ENCODE measurements around the gene SLC66A2. TPM values are rescaled to one million over a fixed set of nuclear protein-coding genes. Genes with fewer than 3 reads are reported as not detected.

SLC66A2 gene
- total and polyA plus RNA-seq, 9 donors = 2.1 to 31.1 (median 27.0) TPM

DNA sequence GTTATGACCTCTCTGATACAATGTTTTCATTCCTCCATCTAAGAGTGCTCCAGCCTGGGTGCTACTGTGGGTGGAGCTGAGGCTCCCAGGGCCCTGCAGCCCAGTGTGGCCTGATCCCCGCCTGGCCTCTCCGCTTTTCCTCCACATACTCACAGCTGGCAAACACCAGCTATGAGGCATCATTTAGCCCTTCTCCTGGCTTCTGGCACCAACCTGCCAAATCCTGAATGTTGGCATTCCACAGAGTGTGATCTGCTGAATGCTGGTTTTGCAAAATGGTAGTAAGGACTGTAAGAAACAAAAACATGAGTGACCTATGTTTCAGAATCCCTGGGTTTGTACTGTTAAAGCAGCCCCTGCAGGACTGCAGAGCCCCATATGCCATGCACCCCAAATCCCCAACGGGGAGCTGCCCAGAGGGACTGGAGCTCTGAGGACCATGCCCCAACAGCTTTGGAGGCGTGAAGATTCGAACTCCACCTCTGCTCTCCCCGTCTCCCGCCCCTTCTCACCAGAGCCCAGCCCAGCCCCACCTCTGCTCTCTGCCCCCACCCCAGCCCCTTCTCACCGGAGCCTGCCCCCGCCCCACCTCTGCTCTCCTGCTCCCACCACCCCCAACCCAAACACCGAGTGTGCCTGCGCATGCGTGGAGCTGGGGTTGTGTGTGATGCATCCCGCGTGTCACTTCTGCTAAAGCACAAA lies 4.2 kb downstream of the SLC66A2 start:
- Histone ChIP-seq H3K4me3 (no peak overlapping the region), H3K27ac (no peak overlapping the region), H3K9me3 (no peaks in the 10 kb centered on the region), H3K4me1 (ENCODE audit: insufficient read depth) (peaks cover 24% of the 10 kb centered on the region), H3K27me3 (no peaks in the 10 kb centered on the region), H3K36me3 (no peaks in the 10 kb centered on the region)
- intact Hi-C loops (cut with DNase I) = no loop called here
- TF ChIP-seq, protein P1, sequence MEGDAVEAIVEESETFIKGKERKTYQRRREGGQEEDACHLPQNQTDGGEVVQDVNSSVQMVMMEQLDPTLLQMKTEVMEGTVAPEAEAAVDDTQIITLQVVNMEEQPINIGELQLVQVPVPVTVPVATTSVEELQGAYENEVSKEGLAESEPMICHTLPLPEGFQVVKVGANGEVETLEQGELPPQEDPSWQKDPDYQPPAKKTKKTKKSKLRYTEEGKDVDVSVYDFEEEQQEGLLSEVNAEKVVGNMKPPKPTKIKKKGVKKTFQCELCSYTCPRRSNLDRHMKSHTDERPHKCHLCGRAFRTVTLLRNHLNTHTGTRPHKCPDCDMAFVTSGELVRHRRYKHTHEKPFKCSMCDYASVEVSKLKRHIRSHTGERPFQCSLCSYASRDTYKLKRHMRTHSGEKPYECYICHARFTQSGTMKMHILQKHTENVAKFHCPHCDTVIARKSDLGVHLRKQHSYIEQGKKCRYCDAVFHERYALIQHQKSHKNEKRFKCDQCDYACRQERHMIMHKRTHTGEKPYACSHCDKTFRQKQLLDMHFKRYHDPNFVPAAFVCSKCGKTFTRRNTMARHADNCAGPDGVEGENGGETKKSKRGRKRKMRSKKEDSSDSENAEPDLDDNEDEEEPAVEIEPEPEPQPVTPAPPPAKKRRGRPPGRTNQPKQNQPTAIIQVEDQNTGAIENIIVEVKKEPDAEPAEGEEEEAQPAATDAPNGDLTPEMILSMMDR (IDR thresholded peaks at IDR 0.05) = no peak
- TF ChIP-seq EP300 (IDR thresholded peaks at IDR 0.05) (no peak), POLR2A (IDR thresholded peaks at IDR 0.05) (no peak)
- peak in 3 of 5 donors; percentile 5 to 29 (median 8) for DNase-seq
- WGBS, 3 donors = 87 to 90% (median 90%) methylated on average over 13 to 14 of the region's 14 CpGs

DNA sequence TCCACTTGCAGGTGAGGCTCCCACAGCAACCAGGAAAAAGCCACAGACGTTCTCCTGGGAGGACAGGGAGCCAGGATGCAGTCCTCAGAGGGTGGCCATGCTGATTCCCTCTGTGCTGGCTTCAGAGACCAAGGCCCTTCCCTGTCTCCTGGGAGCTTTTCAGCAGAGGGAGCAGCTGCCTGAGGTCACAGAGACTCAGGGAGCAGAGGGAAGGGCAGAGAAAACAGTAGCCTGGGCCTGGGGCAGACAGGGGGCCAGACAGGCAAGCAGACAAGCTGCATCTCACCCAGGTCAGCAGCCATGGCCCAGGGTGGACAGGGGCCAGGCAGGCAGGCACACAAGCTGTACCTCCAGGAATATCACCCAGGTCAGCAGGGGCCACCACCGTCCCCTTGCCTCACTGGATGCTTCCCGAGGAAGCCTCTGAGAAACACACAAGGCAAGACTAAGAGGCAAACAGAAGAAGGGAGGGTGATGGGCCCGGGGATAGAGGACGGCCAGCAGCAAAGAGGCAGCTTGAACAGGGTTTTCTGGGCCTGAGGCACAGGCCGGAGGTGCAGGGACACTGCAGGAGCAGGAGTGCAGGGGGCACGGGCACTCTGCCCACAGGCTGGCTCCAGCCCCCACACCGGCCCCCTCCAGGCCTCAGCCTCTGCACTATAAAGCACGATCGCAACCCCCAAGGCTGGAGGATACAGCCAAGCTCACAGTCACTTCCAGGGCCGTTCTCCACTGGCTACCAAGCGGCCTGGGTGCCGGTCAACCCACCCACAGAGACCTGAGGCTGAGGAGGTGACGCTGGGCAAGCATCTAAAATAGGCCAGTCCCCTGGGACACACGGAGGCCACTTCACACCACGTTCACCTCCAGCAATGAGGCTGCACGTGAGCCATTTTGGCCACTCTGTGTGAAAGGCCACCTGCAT lies 6.1 kb downstream of the SLC66A2 start:
- H3K4me1 ChIP-seq (ENCODE audit: insufficient read depth) = peaks cover 19% of the 10 kb centered on the region
- intact Hi-C loops (cut with DNase I) = no loop called here
- H3K27me3 ChIP-seq = no peaks in the 10 kb centered on the region
- no peak overlapping the region for H3K27ac ChIP-seq
- peak in 3 of 5 donors; percentile 8 to 32 (median 18) for DNase-seq
- H3K4me3 ChIP-seq = no peak overlapping the region
- no peaks in the 10 kb centered on the region for H3K36me3 ChIP-seq
- no peaks in the 10 kb centered on the region for H3K9me3 ChIP-seq
- TF ChIP-seq EP300 (IDR thresholded peaks at IDR 0.05) (no peak), POLR2A (IDR thresholded peaks at IDR 0.05) (no peak)
- TF ChIP-seq, protein P1 (IDR thresholded peaks at IDR 0.05) = no peak
- 77 to 82% (median 78%) methylated on average over 17 of the region's 17 CpGs for WGBS, 3 donors

DNA sequence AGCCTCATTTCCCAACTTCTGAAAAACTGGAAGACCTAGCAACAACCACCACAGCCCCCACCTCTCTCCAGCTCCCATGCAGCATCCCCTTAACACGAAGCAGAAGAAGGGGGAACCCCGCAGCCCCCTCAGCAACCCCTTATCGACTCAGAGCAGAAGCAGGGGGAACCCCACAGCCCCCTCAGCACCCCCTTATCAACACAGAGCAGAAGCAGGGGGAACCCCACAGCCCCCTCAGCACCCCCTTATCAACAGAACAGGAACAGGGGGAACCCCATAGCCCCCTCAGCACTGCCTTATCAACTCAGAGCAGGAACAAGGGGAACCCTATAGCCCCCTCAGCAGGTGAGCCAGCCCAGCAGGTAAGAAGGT lies 6.7 kb downstream of the SLC66A2 start:
- WGBS, 3 donors = 31 to 58% (median 42%) methylated on average over 2 to 3 of the region's 3 CpGs
- intact Hi-C loops (cut with DNase I) = no loop called here
- no peaks in the 10 kb centered on the region for H3K27me3 ChIP-seq
- TF ChIP-seq POLR2A (IDR thresholded peaks at IDR 0.05) = no peak
- no peak for TF ChIP-seq EP300 (IDR thresholded peaks at IDR 0.05)
- TF ChIP-seq, protein P1 (IDR thresholded peaks at IDR 0.05) = no peak
- H3K27ac ChIP-seq = no peak overlapping the region
- H3K4me1 ChIP-seq (ENCODE audit: insufficient read depth) = peaks cover 15% of the 10 kb centered on the region
- no peaks in the 10 kb centered on the region for H3K9me3 ChIP-seq
- DNase-seq = peak in 3 of 5 donors; percentile 4 to 29 (median 8)
- no peak overlapping the region for H3K4me3 ChIP-seq
- H3K36me3 ChIP-seq = no peaks in the 10 kb centered on the region

DNA sequence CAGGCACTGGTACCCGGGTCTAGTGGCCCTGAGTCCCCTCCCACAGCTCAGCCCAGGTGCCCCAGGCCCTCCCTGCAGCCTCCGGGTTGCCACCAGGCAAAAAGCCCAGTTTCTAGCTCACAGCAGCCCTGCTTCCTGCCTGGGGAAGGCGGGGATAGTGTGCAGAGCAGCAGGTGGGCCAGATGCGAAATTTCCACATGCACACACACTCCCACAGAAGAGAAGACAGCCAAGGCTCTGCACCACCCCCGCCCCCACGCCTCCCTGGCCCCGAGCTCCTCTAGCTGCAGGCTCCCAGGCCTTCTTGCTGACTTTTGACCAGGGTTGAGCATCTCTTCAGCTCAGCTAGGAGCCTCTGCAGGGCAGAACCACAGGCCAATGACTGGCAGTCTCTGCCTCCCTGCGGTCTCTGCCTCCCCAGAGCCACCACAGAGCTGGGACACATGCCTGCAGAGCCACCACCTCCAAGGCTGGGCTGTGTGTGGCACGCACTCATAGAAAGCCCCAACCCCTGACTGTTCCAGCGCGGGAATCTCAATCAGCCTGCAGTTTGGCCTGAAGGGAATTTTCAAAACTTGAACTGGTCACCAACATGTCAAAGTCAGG lies 7.2 kb downstream of the SLC66A2 start:
- no peaks in the 10 kb centered on the region for H3K36me3 ChIP-seq
- no peak overlapping the region for H3K27ac ChIP-seq
- intact Hi-C loops (cut with DNase I) = no loop called here
- 29 to 30% (median 29%) methylated on average over 11 of the region's 11 CpGs for WGBS, 3 donors
- TF ChIP-seq EP300 (IDR thresholded peaks at IDR 0.05) (no peak), POLR2A (IDR thresholded peaks at IDR 0.05) (no peak)
- TF ChIP-seq, protein P1 (IDR thresholded peaks at IDR 0.05) = no peak
- DNase-seq = peak; percentile 62 to 80 (median 72)
- H3K4me3 ChIP-seq = no peak overlapping the region
- H3K27me3 ChIP-seq = no peaks in the 10 kb centered on the region
- no peaks in the 10 kb centered on the region for H3K9me3 ChIP-seq
- H3K4me1 ChIP-seq (ENCODE audit: insufficient read depth) = peaks cover 12% of the 10 kb centered on the region
